ENCODE results near the gene CARF.

DNA sequence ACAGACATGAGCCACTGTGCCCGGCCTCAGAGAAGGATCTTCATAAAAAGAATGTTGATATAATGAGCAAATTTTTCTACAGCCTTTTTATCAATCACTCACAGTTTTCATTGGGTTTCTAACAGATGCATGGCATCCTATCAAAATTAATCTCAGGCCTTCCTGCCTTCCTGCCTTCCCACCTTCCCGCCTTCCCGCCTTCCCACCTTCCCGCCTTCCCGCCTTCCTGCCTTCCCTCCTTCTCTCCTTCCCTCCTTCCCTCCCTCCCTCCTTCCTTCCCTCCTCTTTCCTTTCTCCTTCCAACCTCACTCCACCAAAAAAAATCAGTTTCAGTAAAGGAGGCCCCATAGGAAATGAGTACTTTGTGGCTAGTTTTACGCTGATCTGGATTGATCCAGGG, 48.4 kb downstream of the CARF start:
- TF ChIP-seq EZH2 (IDR thresholded peaks at IDR 0.05; ENCODE audit: insufficient read depth, poor library complexity, severe bottlenecking) = no peak
- TF ChIP-seq EZH2phosphoT487 (IDR thresholded peaks at IDR 0.05; ENCODE audit: insufficient read depth, low read depth) = no peak

Measured in GM23248 (cell line).